SK-N-SH treated with all-trans-retinoic acid at 6 μM for 48 hours (cell line): ENCODE results near the gene MRPS22.

Source experiments
- ATAC-seq: fragments of 200-7000 bp; cut with Tn5 transposase; 3 replicates; pipeline ENCODE4 v1.9.1; 2020; ENCODE audit warnings: mild to moderate bottlenecking, moderate library complexity
- CREB5 ChIP-seq: fragments of 250-450 bp; sonication (Bioruptor Pico); IDR thresholded peaks from 2 replicates; pipeline ENCODE4 v1.5.1; 2020; ENCODE audit warnings: low read depth, mild to moderate bottlenecking, moderate library complexity
- CSDC2 ChIP-seq: fragments of 250-450 bp; sonication (Bioruptor Pico); IDR thresholded peaks from 2 replicates; pipeline ENCODE4 v1.5.0; 2020; ENCODE audit warnings: mild to moderate bottlenecking, moderate library complexity
- CSRNP3 ChIP-seq: fragments of 250-450 bp; sonication (Bioruptor Pico); IDR thresholded peaks from 2 replicates; pipeline ENCODE4 v1.5.1; 2021; ENCODE audit warnings: mild to moderate bottlenecking, moderate library complexity
- ESRRG ChIP-seq: fragments of 250-450 bp; sonication (Bioruptor Pico); IDR thresholded peaks from 2 replicates; pipeline ENCODE4 v1.6.1; 2021; ENCODE audit warnings: mild to moderate bottlenecking
- GLIS3 ChIP-seq: fragments of 250-450 bp; sonication (Bioruptor Pico); IDR thresholded peaks from 2 replicates; pipeline ENCODE4 v1.5.0; 2020; ENCODE audit warnings: mild to moderate bottlenecking, moderate library complexity
- ISL1 ChIP-seq: fragments of 250-450 bp; sonication (Bioruptor Pico); IDR thresholded peaks from 2 replicates; pipeline ENCODE4 v2.1.2; 2022; ENCODE audit warnings: mild to moderate bottlenecking, moderate library complexity
- OSR1 ChIP-seq: fragments of 250-450 bp; sonication (Bioruptor Pico); IDR thresholded peaks from 2 replicates; pipeline ENCODE4 v1.8.0; 2022; ENCODE audit warnings: moderate library complexity, mild to moderate bottlenecking, inconsistent platforms
- PATZ1 ChIP-seq: fragments of 250-450 bp; sonication (Bioruptor Pico); IDR thresholded peaks from 2 replicates; pipeline ENCODE4 v1.8.0; 2020; ENCODE audit warnings: mild to moderate bottlenecking, moderate library complexity, borderline replicate concordance
- POU6F1 ChIP-seq: fragments of 250-450 bp; sonication (Bioruptor Pico); IDR thresholded peaks from 2 replicates; pipeline ENCODE4 v1.8.0; 2021; ENCODE audit warnings: low read depth, mild to moderate bottlenecking, moderate library complexity, borderline replicate concordance
- PPARA ChIP-seq: fragments of 250-450 bp; sonication (Bioruptor Pico); IDR thresholded peaks from 2 replicates; pipeline ENCODE4 v1.5.0; 2020; ENCODE audit warnings: mild to moderate bottlenecking, borderline replicate concordance
- RARB ChIP-seq: fragments of 250-450 bp; sonication (Bioruptor Pico); IDR thresholded peaks from 2 replicates; pipeline ENCODE4 v1.8.0; 2021; ENCODE audit warnings: mild to moderate bottlenecking, moderate library complexity
- SNAI2 ChIP-seq: fragments of 250-450 bp; sonication (Bioruptor Pico); IDR thresholded peaks from 2 replicates; pipeline ENCODE4 v1.5.0; 2020; ENCODE audit warnings: mild to moderate bottlenecking, moderate library complexity
- TCF4 ChIP-seq: fragments of 250-450 bp; sonication (Bioruptor Pico); IDR thresholded peaks from 2 replicates; pipeline ENCODE4 v1.8.0; 2021; ENCODE audit warnings: mild to moderate bottlenecking, moderate library complexity, borderline replicate concordance
- TOX ChIP-seq: fragments of 250-450 bp; sonication (Bioruptor Pico); IDR thresholded peaks from 2 replicates; pipeline ENCODE4 v1.8.0; 2021; ENCODE audit warnings: mild to moderate bottlenecking, moderate library complexity, borderline replicate concordance
- ZC3H10 ChIP-seq: fragments of 250-450 bp; sonication (Bioruptor Pico); IDR thresholded peaks from 2 replicates; pipeline ENCODE4 v1.5.1; 2021; ENCODE audit warnings: mild to moderate bottlenecking, moderate library complexity
- ZFP30 ChIP-seq: fragments of 450-650 bp; formaldehyde crosslinking; IDR thresholded peaks from 2 replicates; pipeline ENCODE4 v1.5.0; 2022; ENCODE audit warnings: mild to moderate bottlenecking, moderate library complexity
- ZNF565 ChIP-seq: fragments of 450-650 bp; formaldehyde crosslinking; conservative IDR thresholded peaks from 2 replicates; pipeline ENCODE4 v1.5.0; 2020; ENCODE audit warnings: low read depth, mild to moderate bottlenecking, moderate library complexity
- ZNF70 ChIP-seq: fragments of 450-650 bp; formaldehyde crosslinking; IDR thresholded peaks from 2 replicates; pipeline ENCODE4 v1.5.0; 2020; ENCODE audit warnings: mild to moderate bottlenecking, moderate library complexity
- ZNF8 ChIP-seq: fragments of 450-650 bp; formaldehyde crosslinking; IDR thresholded peaks from 2 replicates; pipeline ENCODE4 v1.5.0; 2020; ENCODE audit warnings: mild to moderate bottlenecking, moderate library complexity

The MRPS22 gene

GRCh38 chr3:139388821-139389551 lies 45.2 kb downstream of the MRPS22 start:
- TF ChIP-seq POU6F1 (CRISPR knock-in tag), result no peak
- TF ChIP-seq TCF4, result no peak
- TF ChIP-seq SNAI2 (CRISPR knock-in tag), result no peak
- no peak for TF ChIP-seq CREB5 (CRISPR knock-in tag)
- no peak for TF ChIP-seq ZNF565
- TF ChIP-seq PATZ1 (CRISPR knock-in tag), result no peak
- TF ChIP-seq CSDC2 (CRISPR knock-in tag), result no peak
- TF ChIP-seq ZNF70 (CRISPR knock-in tag), result no peak
- no peak for TF ChIP-seq ZC3H10
- TF ChIP-seq CSRNP3 (CRISPR knock-in tag), result no peak
- TF ChIP-seq PPARA (CRISPR knock-in tag), result no peak
- TF ChIP-seq ISL1 (CRISPR knock-in tag), result no peak
- TF ChIP-seq OSR1 (CRISPR knock-in tag), result no peak
- no peak for TF ChIP-seq RARB (CRISPR knock-in tag)
- TF ChIP-seq TOX, result no peak
- no peak for TF ChIP-seq ESRRG (CRISPR knock-in tag)
- TF ChIP-seq GLIS3 (CRISPR knock-in tag), result no peak
- TF ChIP-seq, all 23 proteins: peak for 0
- ATAC-seq, result peak; percentile 14

GRCh38 chr3:139389552-139390368 lies 45.9 kb downstream of the MRPS22 start, which contains the start of gene COPB2:
Gene COPB2 (minus strand): TSS chr3:139389647. CDS start chr3:139389550, 97 bp downstream.
- peak; percentile 96 for ATAC-seq
- TF ChIP-seq CSRNP3 (CRISPR knock-in tag) (no peak), ZFP30 (CRISPR knock-in tag) (no peak), RARB (CRISPR knock-in tag) (no peak), PPARA (CRISPR knock-in tag) (no peak), CSDC2 (CRISPR knock-in tag) (no peak), ZNF8 (CRISPR knock-in tag) (no peak)
- TF ChIP-seq, all 23 proteins: peak for 0

- no peak for ATAC-seq
- TF ChIP-seq CSDC2 (CRISPR knock-in tag) (0 out of 2 replicates have a peak, but pooled peaks have one; percentile 56), ISL1 (CRISPR knock-in tag) (peak; percentile 97), OSR1 (CRISPR knock-in tag) (no peak), CSRNP3 (CRISPR knock-in tag) (no peak), ESRRG (CRISPR knock-in tag) (0 out of 2 replicates have a peak, but pooled peaks have one; percentile 29)
These were observed 50.3 kb downstream of the MRPS22 start for GRCh38 chr3:139394116-139394515.
